AG08395 (cell line): ENCODE results near the gene SEMA3C.

Source experiments
- DNase-seq: peaks from one replicate; pipeline ENCODE4 v3.0.0; 2012; ENCODE audit warnings: mixed read lengths, low spot score

The SEMA3C gene

GRCh38 chr7:80825499-80825898 is 93.4 kb downstream of the SEMA3C start:
- no peak for DNase-seq

GRCh38 chr7:80824253-80824652 is 94.6 kb downstream of the SEMA3C start:
- DNase-seq = no peak

GRCh38 chr7:80823057-80823456 is 95.8 kb downstream of the SEMA3C start:
- no peak for DNase-seq

GRCh38 chr7:80821771-80822319 is 97.0 kb downstream of the SEMA3C start:
- DNase-seq = no peak

GRCh38 chr7:80819503-80819902 is 99.3 kb downstream of the SEMA3C start:
- no peak for DNase-seq

- DNase-seq = no peak
Measured at GRCh38 chr7:80818181-80818580, 100.7 kb downstream of the SEMA3C start.

- DNase-seq = no peak
Measured at GRCh38 chr7:80816806-80817205, 102.0 kb downstream of the SEMA3C start.

GRCh38 chr7:80815733-80816132 is 103.1 kb downstream of the SEMA3C start:
- DNase-seq = no peak

GRCh38 chr7:80809545-80809944 is 109.3 kb downstream of the SEMA3C start:
- no peak for DNase-seq

- peak; percentile 15 for DNase-seq
Measured at GRCh38 chr7:80807166-80807900, 111.5 kb downstream of the SEMA3C start.

- DNase-seq = no peak
Measured at GRCh38 chr7:80806663-80807062, 112.2 kb downstream of the SEMA3C start.

GRCh38 chr7:80804589-80804988 is 114.3 kb downstream of the SEMA3C start:
- no peak for DNase-seq

- no peak for DNase-seq
Measured at GRCh38 chr7:80802527-80802926, 116.3 kb downstream of the SEMA3C start.

- DNase-seq = peak; percentile 41
Measured at GRCh38 chr7:80794631-80795573, 123.9 kb downstream of the SEMA3C start.

GRCh38 chr7:80791509-80791929 is 127.3 kb downstream of the SEMA3C start:
- no peak for DNase-seq

- DNase-seq = no peak
Measured at GRCh38 chr7:80790877-80791276, 128.0 kb downstream of the SEMA3C start.

- no peak for DNase-seq
Measured at GRCh38 chr7:80787721-80788120, 131.1 kb downstream of the SEMA3C start.

- DNase-seq = peak; percentile 63
Measured at GRCh38 chr7:80785961-80786536, 132.8 kb downstream of the SEMA3C start.

GRCh38 chr7:80785276-80785675 is 133.6 kb downstream of the SEMA3C start:
- DNase-seq = no peak

- DNase-seq = no peak
Measured at GRCh38 chr7:80783678-80784327, 135.0 kb downstream of the SEMA3C start.

- no peak for DNase-seq
Measured at GRCh38 chr7:80783186-80783677, 135.6 kb downstream of the SEMA3C start.

GRCh38 chr7:80781561-80781979 is 137.3 kb downstream of the SEMA3C start:
- DNase-seq = peak; percentile 65
